GM10248 (cell line): ENCODE results near the gene BCAR3.

Experiments used
- CTCF ChIA-PET: fragments of 300-600 bp; sonication (Branson Sonifier 250); formaldehyde crosslinking; extraction: SDS; loops from one replicate; lab custom pipeline; 2021; ENCODE audit warnings: antibody characterized with exemption; lab: Yijun Ruan, JAX
- POLR2A ChIA-PET: fragments of 350-650 bp; sonication (Branson Sonifier 250); formaldehyde crosslinking; extraction: SDS; loops from one replicate; lab custom pipeline; 2020; ENCODE audit warnings: antibody characterized with exemption; lab: Yijun Ruan, JAX
- DNase-seq: peaks from one replicate; pipeline ENCODE4 v3.0.0; 2012; ENCODE audit errors: extremely low spot score
- CTCF ChIP-seq: IDR thresholded peaks from 2 replicates; pipeline ENCODE4 v1.5.1; 2012; ENCODE audit warnings: mild to moderate bottlenecking, low read depth; ENCODE audit errors: extremely low read depth, missing control alignments, control extremely low read depth

The BCAR3 gene

GRCh38 chr1:93613898-93614297, 67.7 kb downstream of the BCAR3 start:
- ChIA-PET POLR2A (no interaction called here), CTCF (interaction anchor here (0.8 to 10.3 kb wide), 5 partner anchors 14 to 203 kb away, joined by 3 to 116 read pairs (median 3); no protein-coding TSS in a partner anchor)
- TF ChIP-seq CTCF = no peak
- DNase-seq = no peak

- ChIA-PET POLR2A (no interaction called here), CTCF (interaction anchor here (1.1 to 10.3 kb wide), 4 partner anchors 18 to 231 kb away, joined by 3 to 116 read pairs (median 4); no protein-coding TSS in a partner anchor)
- no peak for TF ChIP-seq CTCF
- DNase-seq = no peak
Observed at GRCh38 chr1:93612510-93612909, 69.1 kb downstream of the BCAR3 start.

- no peak for DNase-seq
- ChIA-PET CTCF (interaction anchor here (1.1 to 10.3 kb wide), 2 partner anchors 19 to 232 kb away, joined by 3 to 116 read pairs; no protein-coding TSS in a partner anchor), POLR2A (no interaction called here)
- TF ChIP-seq CTCF = no peak
Observed at GRCh38 chr1:93611668-93612067, 70.0 kb downstream of the BCAR3 start.

- ChIA-PET CTCF (interaction anchor here (0.5 to 1.7 kb wide), 3 partner anchors 124 to 237 kb away, joined by 3 to 4 read pairs (median 4); no protein-coding TSS in a partner anchor), POLR2A (no interaction called here)
- no peak for TF ChIP-seq CTCF
- no peak for DNase-seq
Observed at GRCh38 chr1:93609536-93609935, 72.1 kb downstream of the BCAR3 start.

GRCh38 chr1:93608187-93609109, 73.2 kb downstream of the BCAR3 start:
- TF ChIP-seq CTCF = no peak
- ChIA-PET POLR2A (interaction anchor here (1.2 kb wide), 1 partner anchor 528 kb away, joined by 10 read pairs; no protein-coding TSS in a partner anchor), CTCF (interaction anchor here (0.9 to 2.4 kb wide), 10 partner anchors 10 to 545 kb away, joined by 3 to 19 read pairs (median 4); partner anchors contain the start of gene GCLM)
- DNase-seq = no peak

- DNase-seq = peak; percentile 84
- TF ChIP-seq CTCF = no peak
- ChIA-PET POLR2A (interaction anchor here (1.2 kb wide), 1 partner anchor 527 kb away, joined by 10 read pairs; no protein-coding TSS in a partner anchor), CTCF (interaction anchor here (0.9 to 2.4 kb wide), 11 partner anchors 11 to 544 kb away, joined by 3 to 19 read pairs (median 3); partner anchors contain the start of gene GCLM)
Observed at GRCh38 chr1:93607814-93608186, 73.8 kb downstream of the BCAR3 start.
